GM18499 (cell line): Measurements from ENCODE around the gene BIN1.
A peak's percentile ranks its signal among the peaks of the same experiment; 100 is the strongest.
"Not testable (repeated sequence)": the region's sequence is repeated elsewhere in the genome, so short reads cannot be mapped to it uniquely, and the experiment has no call there.

Experiments used
- ATAC-seq: cut with Tn5 transposase; IDR thresholded peaks from one replicate; pipeline ENCODE4 v1.9.1; 2021; ENCODE audit warnings: moderate number of reproducible peaks; ENCODE audit not compliant: insufficient read depth, unreplicated experiment

BIN1 gene

GRCh38 chr2:127037476-127037875, 69.5 kb downstream of the BIN1 start:
- no peak for ATAC-seq

GRCh38 chr2:127034883-127035611, 71.9 kb downstream of the BIN1 start:
- ATAC-seq: no peak

DNA sequence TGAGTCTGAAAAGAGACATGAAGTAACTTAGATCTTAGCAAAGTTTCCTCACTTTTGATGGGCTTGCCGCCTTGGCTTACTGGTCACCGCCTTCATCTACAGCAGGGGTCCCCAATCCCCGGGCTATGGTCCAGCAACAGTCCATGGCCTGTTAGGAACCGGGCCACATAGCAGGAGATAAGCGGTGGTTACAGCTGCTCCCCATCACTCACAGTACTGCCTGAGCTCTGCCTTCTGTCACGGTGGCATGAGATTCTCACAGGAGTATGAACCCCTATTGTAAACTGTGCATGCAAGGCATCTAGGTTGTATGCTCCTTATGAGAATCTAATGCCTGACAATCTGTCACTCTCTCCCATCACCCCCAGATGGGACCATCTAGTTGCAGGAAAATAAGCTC, 72.9 kb downstream of the BIN1 start:
- no peak for ATAC-seq

GRCh38 chr2:127032621-127033020, 74.3 kb downstream of the BIN1 start:
- ATAC-seq: no peak

DNA sequence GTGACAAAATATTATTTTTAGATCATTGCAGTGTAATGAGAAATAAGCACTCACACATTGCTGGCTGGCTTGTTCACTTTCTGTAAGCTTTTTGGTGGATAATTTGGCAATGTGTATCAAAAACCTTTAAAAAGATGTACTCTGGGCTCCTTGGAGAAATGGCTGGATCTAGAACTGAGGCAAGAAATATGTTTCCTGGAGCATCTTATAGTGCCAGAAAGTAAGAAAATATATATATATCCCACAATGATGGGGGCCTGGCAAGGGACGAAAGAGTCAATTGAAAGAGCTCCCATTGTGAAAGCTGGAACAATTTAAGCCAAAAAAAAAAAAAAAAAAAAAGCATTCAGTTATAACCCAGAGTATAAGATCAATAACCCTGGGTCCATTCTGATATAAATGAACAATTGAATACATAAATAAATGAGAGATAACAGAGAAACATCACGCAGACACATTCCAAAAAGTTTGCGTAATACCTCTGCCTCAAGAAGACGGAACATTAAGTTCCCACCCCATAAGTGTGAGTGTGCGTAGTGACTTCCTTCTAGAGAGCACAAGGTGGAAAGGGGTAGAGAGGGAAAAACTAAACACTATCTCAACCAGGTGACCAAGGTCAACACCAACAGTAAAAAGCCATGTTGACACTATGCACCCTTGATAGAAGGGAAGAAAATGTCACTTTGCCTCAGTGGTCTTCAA, 77.5 kb downstream of the BIN1 start:
- no peak for ATAC-seq

GRCh38 chr2:127028745-127029144, 78.2 kb downstream of the BIN1 start:
- not testable (repeated sequence) for ATAC-seq

GRCh38 chr2:127027715-127028114, 79.2 kb downstream of the BIN1 start:
- no peak for ATAC-seq

DNA sequence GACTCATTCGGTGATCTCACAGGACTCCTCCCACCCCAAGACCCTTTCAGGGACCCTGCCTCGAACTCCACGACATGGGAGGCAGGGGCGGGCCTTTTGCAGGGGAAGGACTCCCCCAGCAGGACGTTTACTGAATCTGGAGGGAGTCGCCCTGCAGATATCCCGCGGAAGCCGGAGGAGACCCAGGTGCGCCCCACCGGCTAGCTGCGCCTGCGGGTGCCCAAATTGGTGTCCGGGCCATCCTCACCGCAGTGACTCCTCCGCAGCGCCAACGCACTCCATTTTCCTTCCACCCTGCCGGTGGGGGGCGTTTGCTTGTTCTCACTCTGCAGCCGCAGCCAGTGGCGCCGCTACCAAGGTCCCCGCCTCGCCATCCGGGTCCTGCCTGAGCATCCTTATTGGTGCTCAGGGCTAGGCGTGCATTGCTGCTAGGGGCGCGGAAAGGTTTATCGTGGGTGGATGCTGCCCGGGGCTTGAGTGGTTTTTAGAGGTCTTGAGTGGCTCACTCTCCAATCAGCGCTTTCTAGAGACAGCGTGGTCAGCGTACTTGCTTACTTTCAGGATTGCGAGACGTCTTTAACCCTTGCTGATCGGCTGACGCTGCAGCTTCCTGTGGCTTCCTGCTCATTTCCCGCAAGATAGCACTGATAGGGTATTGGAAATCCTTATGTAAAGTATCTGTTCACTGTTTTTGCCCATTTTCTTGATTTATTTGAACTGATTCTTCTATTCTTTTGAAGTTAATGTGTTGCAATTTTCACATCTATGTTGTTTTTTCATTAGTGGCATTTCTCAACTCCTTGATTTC, 81.4 kb downstream of the BIN1 start:
- ATAC-seq: peak; percentile 77

GRCh38 chr2:127024769-127025358, 82.1 kb downstream of the BIN1 start:
- ATAC-seq: no peak

DNA sequence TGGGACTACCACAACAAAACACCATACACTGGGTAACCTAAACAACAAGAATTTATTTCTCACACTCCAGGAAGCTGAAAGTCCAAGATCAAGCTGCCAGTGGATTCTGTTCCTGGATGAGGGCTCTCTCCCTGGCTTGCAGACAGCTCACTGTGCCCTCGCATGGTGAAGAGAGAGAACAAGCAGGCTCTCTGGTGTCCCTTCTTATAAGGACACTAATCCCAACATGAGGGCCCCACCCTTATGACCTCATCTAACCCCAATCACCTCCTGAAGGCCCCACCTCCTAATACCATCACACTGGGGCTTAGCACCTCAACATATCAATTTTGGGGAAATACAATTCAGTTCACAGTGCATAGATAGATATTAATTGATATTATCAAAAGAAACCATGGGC, 83.5 kb downstream of the BIN1 start:
- no peak for ATAC-seq

DNA sequence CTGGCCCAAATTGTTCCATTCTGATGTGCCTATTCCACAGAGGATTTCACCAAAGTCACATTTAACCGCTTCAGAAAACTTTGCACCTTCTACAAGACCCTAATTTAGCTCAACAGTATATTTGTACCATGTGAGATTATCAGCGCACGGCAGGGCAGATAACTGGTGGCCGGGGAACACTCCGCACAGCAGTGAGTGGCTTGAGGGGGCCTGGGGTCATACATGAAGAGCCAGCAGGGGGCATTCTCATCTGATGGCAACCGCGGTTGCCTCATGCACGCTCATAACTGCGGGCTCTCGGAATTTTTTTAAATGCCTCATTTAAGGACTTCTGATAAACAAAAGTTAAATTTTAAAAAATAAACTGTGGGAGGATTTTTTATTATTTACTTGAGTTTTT, 84.1 kb downstream of the BIN1 start:
- ATAC-seq: no peak

DNA sequence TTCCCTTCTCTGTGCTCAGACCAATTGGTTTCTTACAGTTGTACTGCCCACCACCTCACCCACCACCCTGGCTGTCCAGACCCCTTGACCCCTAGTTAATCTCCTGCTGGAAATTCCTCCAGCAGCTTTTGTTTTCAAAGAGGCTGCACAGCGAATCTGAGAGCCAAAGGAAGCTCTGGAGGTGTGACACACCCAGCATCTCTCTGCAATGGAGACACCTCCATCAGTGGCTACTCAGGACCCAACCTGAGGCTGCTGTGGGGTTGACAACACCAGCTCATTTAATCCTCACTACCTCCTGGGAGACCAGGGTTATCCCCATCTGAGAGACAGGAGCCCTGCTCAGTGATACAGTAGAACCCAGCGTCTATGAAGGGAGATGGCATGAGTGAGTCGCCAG, 86.4 kb downstream of the BIN1 start:
- ATAC-seq: no peak

DNA sequence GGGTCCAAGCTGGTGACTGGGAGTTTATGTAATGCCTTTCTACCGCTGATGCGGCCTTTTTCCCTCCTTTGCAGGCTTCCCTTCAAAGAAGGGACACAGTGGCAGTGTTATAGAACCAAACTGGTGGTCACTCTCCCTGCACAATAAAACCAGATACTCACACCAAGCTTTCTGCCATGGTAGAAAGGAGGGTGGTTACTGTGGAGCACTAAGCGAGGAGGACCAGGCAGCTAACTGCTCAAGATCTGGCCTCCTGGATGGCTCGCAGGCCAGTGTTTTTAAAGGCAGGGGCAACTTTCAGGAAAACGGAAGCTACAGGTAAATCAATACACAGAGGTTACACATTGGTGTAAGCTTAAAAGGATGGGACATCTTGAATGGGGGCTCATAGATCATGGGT, 89.4 kb downstream of the BIN1 start:
- no peak for ATAC-seq

- ATAC-seq: no peak
Measured at GRCh38 chr2:127016329-127016728, 90.6 kb downstream of the BIN1 start.

DNA sequence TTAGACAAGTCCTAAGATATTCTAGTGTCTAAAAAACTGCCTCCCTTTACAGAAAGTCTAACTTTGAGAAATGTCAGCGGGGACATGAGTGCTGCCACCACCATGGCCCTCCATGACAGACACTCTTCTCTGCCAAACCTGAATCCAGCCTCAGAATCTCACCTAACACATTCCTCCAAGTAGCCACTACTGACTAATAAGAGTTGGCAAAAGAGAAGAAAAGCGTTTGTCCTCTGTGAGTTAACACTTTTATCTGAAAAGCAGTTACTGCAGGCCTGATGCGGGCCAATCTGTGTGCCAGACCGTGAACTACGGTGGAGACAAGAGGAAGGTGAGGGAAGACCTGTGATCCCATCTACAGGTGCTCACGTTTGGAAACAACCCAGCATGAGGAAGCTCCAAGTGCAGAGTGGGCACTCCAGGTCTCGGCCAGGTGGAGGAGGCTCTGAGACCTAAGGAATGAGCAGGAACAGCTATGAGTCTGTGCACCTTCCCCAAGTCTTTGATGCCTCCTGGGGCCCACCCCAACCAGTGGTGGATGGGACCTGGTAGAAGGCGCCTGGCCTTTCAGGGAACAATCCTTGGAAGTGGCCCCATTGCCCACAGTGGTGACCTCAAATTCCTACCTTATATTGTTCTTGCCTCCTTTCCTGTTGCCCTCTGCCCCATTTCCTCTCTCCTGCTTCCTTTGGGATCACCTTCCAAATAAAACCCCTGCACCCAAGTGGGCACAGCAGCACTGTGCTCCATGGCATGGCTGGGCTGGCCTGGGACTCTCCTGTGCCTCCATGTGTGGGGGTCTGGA, 91.6 kb downstream of the BIN1 start:
- no peak for ATAC-seq

- no peak for ATAC-seq
Measured at GRCh38 chr2:127014630-127015029, 92.3 kb downstream of the BIN1 start.

GRCh38 chr2:127014224-127014623, 92.7 kb downstream of the BIN1 start:
- ATAC-seq: no peak

- no peak for ATAC-seq
Measured at GRCh38 chr2:127012868-127013267, 94.1 kb downstream of the BIN1 start.

DNA sequence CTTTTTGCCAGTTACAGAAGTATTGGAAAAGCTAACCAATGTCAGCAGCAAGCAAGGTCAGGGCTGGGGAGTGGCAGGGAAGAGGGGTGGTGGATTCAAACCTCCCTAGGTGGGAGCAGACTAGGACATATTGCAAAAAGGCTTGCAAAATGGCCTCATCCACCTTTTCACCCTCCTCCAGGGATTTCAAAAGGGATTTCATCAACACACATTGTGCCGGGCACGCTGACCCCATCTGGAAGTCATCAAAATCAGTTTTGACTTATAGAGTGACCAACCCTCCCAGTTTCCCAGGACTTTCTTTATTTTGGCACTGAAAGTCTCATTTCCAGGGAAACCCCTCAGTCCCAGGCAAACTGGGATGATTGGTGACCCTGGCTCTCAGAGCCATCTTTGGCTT, 94.7 kb downstream of the BIN1 start:
- no peak for ATAC-seq

DNA sequence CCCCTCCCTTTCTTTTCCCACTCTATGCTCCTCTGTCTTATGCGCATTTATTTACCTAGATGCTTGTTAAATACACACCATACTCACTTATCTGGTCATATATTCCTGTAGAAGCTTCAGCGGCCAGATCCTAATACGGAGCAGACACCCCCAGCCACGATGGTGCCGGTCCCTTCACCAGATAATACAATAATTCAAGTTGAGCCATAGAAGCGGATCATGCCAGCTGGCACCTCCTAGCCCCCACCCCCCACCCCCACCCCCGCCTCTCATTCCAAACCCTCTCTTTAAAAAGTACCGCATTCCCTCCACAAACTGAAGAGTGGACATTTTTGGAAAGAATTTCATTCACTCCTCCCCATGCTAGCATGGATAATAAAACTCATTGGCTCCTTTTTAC, 95.2 kb downstream of the BIN1 start:
- ATAC-seq: no peak
